Islet precursor cell (in vitro differentiated cells): ENCODE data around the gene GPC3.
"Not testable (repeated sequence)": the region's sequence is repeated elsewhere in the genome, so short reads cannot be mapped to it uniquely, and the experiment has no call there.

Experiments
- DNase-seq: peaks from one replicate; pipeline ENCODE4 v3.0.0-alpha.2; 2018

GPC3 gene

DNA sequence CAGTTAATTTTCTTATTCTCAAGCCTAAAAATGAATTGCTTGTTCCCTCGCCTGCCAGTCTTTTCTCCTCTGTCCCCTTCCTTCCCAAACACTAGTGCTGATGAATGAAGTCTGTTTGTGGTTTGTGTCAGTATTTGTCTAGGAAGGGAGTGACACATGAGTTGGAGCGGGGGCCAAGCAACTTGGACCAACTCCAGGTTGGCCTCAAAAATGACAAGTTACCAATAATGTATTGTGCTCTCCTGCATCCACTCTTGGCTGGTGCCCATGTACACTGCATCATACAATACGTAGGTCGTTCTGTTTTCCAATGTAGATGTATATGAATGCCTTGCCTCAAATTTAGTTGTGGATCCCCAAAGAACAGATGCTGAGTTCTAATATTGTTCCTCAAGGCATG, 347.1 kb downstream of the GPC3 start:
- no peak for DNase-seq

GRCh38 chrX:133637765-133638164, 347.6 kb downstream of the GPC3 start:
- DNase-seq: no peak

DNA sequence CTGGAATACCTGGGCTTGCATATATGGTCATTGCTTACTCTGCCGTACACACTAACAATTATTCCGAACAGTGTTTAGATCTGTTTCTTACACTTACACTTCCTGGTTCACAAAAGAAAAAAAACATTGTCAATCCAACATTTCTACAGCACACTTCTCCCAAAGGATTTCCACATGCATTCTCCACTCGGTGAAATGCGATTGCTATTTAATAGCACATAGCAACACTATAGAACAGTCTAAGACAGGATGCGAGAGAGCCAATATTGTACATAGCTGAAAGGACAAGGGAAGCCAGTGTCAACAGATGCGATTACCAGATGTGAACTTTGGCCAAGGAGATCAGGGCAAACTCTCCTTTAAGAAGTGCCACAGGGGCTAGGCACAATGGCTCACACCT, 349.4 kb downstream of the GPC3 start:
- no peak for DNase-seq

GRCh38 chrX:133634416-133634815, 351.0 kb downstream of the GPC3 start:
- no peak for DNase-seq

DNA sequence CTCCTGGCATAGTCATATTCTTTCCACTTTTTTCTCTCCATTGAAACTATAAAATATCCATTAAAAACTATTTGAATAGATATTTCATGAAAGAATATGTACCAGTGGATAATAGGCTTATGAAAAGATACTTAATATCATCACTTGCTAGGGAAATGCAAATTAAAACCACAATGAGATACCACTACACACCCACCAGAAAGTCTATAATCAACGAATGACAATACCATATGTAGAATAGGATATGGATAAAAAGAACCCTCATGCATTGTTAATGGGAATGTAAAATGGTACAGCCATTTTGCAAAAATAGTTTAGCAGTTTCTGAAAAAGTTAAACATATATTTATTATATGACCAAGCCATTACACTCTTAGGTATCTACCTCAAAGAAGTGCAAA, 351.4 kb downstream of the GPC3 start:
- DNase-seq: no peak

- DNase-seq: no peak
Observed at GRCh38 chrX:133633162-133633561, 352.2 kb downstream of the GPC3 start.

- DNase-seq: no peak
Observed at GRCh38 chrX:133630362-133630761, 355.0 kb downstream of the GPC3 start.

DNA sequence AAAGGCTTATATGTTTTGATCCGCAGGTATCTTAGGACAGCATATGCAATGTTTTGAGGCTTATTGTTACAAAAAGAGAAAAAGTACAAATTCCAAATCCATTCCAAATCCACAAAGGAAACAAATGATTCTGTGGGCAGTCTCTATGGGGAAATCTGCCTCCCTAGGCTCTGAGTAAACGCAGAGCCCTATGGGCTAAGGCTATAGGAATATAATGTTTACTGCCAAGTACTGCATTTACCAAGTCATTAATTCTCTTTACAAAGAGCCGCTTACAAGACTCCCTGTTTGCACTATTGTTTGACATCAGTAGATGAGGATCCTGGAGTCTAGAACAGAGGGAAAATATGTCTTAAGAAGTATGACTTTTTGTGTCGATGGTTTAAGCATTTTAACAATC, 357.7 kb downstream of the GPC3 start:
- DNase-seq: no peak

- DNase-seq: not testable (repeated sequence)
Observed at GRCh38 chrX:133621384-133621783, 364.0 kb downstream of the GPC3 start.

DNA sequence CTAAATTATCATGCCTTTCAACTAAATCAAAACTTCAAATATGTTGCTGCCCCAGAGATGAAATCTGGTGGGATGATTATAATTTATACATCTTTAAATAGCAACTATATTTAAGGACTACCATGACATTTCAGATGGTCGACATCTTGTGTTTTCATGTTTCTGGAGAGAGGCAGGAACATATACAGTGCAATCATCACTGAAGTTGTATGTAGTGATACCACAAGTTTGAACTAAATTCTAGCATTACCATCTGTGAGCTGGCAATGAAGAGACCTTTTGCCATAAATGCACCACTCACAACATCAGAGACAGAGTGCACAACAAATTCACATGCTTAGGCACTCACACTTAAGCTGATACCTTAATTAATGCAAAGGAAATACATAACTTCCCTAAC, 373.7 kb downstream of the GPC3 start:
- no peak for DNase-seq

DNA sequence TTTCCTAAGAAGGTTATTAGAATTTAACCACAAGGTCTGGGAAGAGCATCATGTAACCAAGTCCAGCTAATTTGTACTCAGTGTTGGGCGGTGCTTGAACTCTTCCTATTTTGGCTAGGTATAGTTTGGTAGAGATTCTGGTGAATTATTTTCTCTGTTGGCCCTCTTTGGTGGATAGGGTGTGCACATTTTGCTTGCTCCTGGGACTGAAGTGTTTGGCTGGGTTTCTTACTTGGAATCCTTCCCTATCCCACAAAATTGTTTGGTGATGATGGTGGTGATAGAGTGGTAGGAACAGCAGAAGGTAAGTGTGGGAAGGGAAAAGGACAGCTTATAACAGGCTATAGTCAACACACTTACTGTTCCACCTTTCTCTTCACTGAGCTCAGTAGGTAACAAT, 375.3 kb downstream of the GPC3 start:
- no peak for DNase-seq

- no peak for DNase-seq
Observed at GRCh38 chrX:133609166-133609565, 376.2 kb downstream of the GPC3 start.

DNA sequence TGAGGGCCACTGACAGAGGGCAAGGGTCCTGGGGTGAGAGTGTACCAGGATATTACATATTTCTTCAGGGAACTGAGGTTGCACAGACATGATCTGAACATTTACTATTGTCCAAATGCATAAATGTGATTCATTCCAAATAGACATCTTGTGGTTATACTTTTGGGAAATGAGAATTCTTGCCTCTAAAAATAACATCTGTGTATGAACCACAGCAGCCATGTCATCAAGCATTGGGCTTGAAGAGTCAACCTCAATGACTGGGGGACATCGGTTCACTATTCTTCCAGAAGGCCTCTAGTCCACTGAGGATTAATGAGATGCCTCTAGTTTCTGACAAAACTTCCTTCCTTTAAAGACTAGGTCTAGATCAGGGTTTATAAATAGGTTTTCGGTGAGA, 377.0 kb downstream of the GPC3 start:
- DNase-seq: no peak

DNA sequence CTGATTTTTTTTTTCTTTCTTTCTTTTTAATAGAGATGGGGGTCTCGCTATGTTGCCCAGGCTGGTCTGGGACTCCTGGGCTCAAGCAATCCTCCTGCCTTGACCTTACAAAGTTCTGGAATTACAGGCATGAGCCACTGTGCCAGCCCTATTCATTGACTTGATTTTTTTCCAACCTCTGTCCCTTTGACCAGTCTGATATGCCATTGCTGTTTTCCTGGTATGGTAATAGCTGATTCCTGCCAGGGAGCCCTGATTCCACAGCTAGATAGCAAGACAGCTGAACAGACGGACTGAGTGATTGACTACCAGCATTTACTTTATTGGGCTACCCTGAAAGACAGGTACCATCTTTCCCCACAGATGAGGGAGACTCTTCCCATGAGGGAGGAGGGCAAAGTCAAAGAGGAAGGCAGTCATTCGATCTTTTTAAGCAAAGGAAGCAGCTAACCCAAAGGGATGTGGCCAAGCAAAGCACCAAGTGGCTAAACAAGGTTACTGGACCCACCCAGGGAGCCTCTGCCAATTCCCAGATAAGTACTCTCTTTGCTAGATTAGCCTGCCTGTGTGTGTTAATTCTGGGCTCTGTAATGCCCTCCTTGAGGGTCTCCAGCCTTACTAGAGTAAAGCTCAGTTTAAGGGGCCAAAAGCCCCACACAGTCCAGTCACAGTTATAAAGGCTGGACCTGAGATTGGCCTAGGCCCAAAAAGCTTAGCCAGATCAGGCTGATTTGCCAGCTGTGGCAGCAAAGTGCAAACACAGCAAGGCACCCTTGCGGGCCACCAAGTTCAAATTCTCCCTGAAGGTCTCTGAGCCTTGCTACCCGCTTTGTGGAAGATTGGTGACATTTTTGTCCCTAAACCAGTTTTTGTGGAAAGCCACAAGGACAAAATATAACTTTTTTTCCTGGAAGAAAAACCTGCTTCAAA, 377.7 kb downstream of the GPC3 start:
- DNase-seq: no peak

- DNase-seq: no peak
Observed at GRCh38 chrX:133606990-133607389, 378.4 kb downstream of the GPC3 start.

- no peak for DNase-seq
Observed at GRCh38 chrX:133604801-133605200, 380.6 kb downstream of the GPC3 start.

- DNase-seq: no peak
Observed at GRCh38 chrX:133602881-133603280, 382.5 kb downstream of the GPC3 start.

DNA sequence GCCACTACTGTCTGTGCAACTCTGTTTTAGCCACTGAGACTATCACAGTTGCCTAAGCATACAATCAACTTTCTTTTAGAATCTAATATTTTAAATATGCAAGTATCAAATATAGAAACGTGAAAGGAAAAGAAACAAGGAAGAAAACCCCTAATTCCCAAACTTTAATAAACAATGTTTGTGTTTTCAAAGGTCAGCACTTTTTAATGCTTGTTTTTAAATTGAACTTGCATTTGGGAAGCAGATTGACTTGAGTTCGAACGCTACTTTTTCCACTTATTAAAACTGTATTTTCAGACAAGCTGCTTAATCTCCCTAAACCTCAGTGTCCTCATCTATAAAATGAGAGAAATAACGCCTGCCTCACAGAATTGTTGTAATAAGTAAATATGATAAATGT, 384.3 kb downstream of the GPC3 start:
- no peak for DNase-seq

GRCh38 chrX:133600536-133600935, 384.9 kb downstream of the GPC3 start:
- DNase-seq: no peak

GRCh38 chrX:133598601-133599335, 386.6 kb downstream of the GPC3 start:
- no peak for DNase-seq

GRCh38 chrX:133594156-133594555, 391.2 kb downstream of the GPC3 start:
- DNase-seq: no peak

DNA sequence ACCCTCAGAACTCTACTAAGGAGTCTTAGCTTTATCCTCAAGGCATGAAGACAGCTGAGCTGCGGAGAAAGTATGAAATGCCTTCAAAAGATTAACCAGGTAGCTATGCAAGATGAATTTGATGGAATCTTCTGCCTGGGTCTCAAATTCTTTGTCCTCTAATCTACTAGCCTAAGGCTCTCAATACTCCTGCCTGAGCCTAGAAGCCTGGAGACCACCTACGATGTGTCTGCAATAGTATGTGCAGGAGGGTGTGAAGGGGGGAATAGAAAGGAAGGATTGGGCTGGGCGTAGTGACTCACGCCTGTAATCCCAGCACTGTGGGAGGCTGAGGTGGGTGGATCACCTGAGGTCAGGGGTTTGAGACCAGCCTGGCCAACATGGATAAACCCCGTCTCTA, 391.9 kb downstream of the GPC3 start:
- DNase-seq: no peak

DNA sequence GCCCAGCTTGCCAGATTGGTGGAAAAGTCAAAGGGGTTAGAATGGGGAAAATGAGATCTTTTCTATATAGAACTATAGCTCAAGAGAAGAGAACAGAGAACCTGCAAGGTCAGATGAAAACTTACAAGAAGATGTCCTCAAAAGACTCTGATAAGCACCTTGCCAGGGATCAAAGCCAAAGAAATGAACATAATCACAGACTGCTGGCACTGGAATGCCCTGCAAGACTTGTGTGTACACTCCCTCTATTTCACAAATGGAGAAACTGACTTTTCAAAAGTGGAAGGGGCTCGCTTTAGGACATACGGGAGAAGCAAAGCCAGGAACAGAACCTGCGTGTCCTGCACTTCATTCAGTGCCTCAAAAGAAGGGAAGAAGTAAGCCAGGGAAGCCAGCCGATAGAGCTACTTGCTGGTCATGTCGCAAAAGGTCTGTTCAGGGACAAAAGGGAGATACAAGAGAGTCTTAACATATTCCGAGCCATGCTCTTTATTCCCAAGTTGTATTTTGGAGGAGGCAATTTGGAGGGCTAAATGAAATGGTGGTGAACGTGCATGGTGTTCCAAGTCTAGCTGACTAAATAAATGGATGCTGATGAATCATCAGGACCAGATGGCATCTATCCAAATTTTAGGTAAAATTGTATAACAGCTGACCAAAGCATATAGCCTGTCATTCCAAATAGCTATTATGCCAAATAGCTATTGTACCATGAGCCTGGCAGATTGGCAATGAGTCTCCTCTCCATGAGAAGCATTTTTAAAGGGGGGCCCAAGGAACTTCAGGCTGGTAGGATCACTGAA, 394.5 kb downstream of the GPC3 start:
- DNase-seq: no peak
